ENCODE data around the gene CENPP.

- no peak for TF ChIP-seq CTCF (IDR thresholded peaks at IDR 0.05)
- TF ChIP-seq POLR2AphosphoS5 (IDR thresholded peaks at IDR 0.05), result no peak
- no peak for TF ChIP-seq EP300 (IDR thresholded peaks at IDR 0.05)
- TF ChIP-seq POLR2A (IDR thresholded peaks at IDR 0.05), result no peak
Observed at GRCh38 chr9:92517046-92517445, 191.3 kb downstream of the CENPP start.

All from suprapubic skin (tissue), 4 donors.